Neural crest cell (in vitro differentiated cells): Measurements from ENCODE around the gene MRGPRF. TPM values are rescaled to one million over a fixed set of nuclear protein-coding genes. Genes with fewer than 3 reads are reported as not detected.

Source experiments
- DNase-seq: peaks from one replicate; pipeline ENCODE4 v3.0.0; 2021; ENCODE audit warnings: low read depth, mixed read lengths, low spot score
- H3K27ac Mint-ChIP-seq: one replicate; pipeline ENCODE4 v1.8.0; 2021; ENCODE audit warnings: mild to moderate bottlenecking, mixed read lengths; ENCODE audit not compliant: unreplicated experiment
- H3K27me3 Mint-ChIP-seq: 2 replicates; pipeline ENCODE4 v1.8.0; 2021; ENCODE audit warnings: low read depth, mild to moderate bottlenecking, mixed read lengths
- H3K36me3 Mint-ChIP-seq: 2 replicates; pipeline ENCODE4 v1.8.0; 2021; ENCODE audit warnings: low read depth, mild to moderate bottlenecking, mixed read lengths
- H3K4me1 Mint-ChIP-seq: 2 replicates; pipeline ENCODE4 v1.8.0; 2021; ENCODE audit warnings: mixed read lengths
- H3K4me3 Mint-ChIP-seq: one replicate; pipeline ENCODE4 v1.8.0; 2021; ENCODE audit warnings: mild to moderate bottlenecking, mixed read lengths
- H3K9me3 Mint-ChIP-seq: 2 replicates; pipeline ENCODE4 v1.8.0; 2021; ENCODE audit warnings: mixed read lengths
- CTCF ChIP-seq: fragments of 200-600 bp; sonication (generic); conservative IDR thresholded peaks from 2 replicates; pipeline ENCODE4 v1.5.0; 2021; ENCODE audit warnings: antibody characterized with exemption, mild to moderate bottlenecking
- total RNA-seq: library from RNA; stranded (reverse); gene quantifications from 2 replicates; pipeline ENCODE4 v1.2.1, GENCODE V29; 2021

Gene MRGPRF
- total RNA-seq, 1 donor from 2014 or later, result 0.23 TPM

- Mint-ChIP-seq H3K27ac (peak overlapping the region; percentile 8), H3K4me3 (no peak overlapping the region), H3K4me1 (no peaks in the 10 kb centered on the region), H3K36me3 (no peaks in the 10 kb centered on the region), H3K27me3 (no peaks in the 10 kb centered on the region), H3K9me3 (no peaks in the 10 kb centered on the region)
- TF ChIP-seq CTCF, result no peak
- DNase-seq, result no peak
Observed at GRCh38 chr11:69034123-69034867, 21.2 kb upstream of the MRGPRF start.

- Mint-ChIP-seq H3K9me3 (no peaks in the 10 kb centered on the region), H3K27me3 (no peaks in the 10 kb centered on the region), H3K27ac (no peak overlapping the region), H3K36me3 (no peaks in the 10 kb centered on the region), H3K4me1 (no peaks in the 10 kb centered on the region), H3K4me3 (no peak overlapping the region)
- DNase-seq, result no peak
- no peak for TF ChIP-seq CTCF
Observed at GRCh38 chr11:69033431-69033830, 20.4 kb upstream of the MRGPRF start.

GRCh38 chr11:69032833-69033232 lies 19.8 kb upstream of the MRGPRF start:
- TF ChIP-seq CTCF, result no peak
- no peaks in the 10 kb centered on the region for H3K9me3 Mint-ChIP-seq
- no peak for DNase-seq
- no peaks in the 10 kb centered on the region for H3K4me1 Mint-ChIP-seq
- no peaks in the 10 kb centered on the region for H3K36me3 Mint-ChIP-seq
- no peaks in the 10 kb centered on the region for H3K27me3 Mint-ChIP-seq
- H3K27ac Mint-ChIP-seq, result no peak overlapping the region
- H3K4me3 Mint-ChIP-seq, result no peak overlapping the region

- Mint-ChIP-seq H3K4me1 (no peaks in the 10 kb centered on the region), H3K27me3 (no peaks in the 10 kb centered on the region), H3K9me3 (no peaks in the 10 kb centered on the region), H3K4me3 (no peak overlapping the region), H3K27ac (no peak overlapping the region), H3K36me3 (no peaks in the 10 kb centered on the region)
- TF ChIP-seq CTCF, result no peak
- DNase-seq, result no peak
Observed at GRCh38 chr11:69030301-69030700, 17.3 kb upstream of the MRGPRF start.

GRCh38 chr11:69027704-69028372 lies 14.8 kb upstream of the MRGPRF start:
- no peaks in the 10 kb centered on the region for H3K36me3 Mint-ChIP-seq
- H3K9me3 Mint-ChIP-seq, result no peaks in the 10 kb centered on the region
- no peak overlapping the region for H3K4me3 Mint-ChIP-seq
- no peak for TF ChIP-seq CTCF
- no peaks in the 10 kb centered on the region for H3K27me3 Mint-ChIP-seq
- H3K27ac Mint-ChIP-seq, result no peak overlapping the region
- DNase-seq, result no peak
- no peaks in the 10 kb centered on the region for H3K4me1 Mint-ChIP-seq
